AG08396 (cell line): ENCODE results near the gene NRXN3.

Source experiments
- DNase-seq: peaks from one replicate; pipeline ENCODE4 v3.0.0; 2012; ENCODE audit warnings: low spot score, mixed read lengths

Gene NRXN3

DNA sequence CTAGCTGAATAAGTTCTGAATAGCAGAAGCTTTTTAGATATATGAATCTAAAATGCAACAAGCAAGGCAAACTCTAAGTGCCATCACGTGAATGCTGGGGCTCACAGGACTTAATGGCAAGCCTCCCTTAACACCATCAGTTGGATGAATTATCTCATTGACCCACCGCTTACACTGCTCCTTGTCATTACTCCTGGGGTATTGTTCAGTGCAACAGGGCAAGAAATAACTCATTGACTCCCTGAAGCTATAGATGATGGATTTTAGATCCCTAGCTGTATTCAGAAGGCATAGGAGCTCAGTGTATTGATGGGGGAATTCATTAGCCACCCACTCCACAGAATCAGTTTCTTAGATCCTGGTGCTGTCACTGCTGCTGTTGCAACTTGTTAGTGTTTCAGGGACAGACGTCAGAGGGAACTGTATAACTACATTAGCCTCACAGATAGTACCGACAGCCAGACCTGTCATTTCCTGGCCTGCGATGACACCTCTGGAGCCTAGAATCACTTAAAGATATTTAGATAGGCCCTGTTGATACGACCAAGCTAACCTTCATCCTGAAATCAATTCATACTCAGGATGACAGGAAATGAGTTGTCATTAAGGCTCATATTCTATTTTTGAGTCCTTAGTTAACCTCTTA lies 1305.8 kb downstream of the NRXN3 start:
- DNase-seq: no peak

DNA sequence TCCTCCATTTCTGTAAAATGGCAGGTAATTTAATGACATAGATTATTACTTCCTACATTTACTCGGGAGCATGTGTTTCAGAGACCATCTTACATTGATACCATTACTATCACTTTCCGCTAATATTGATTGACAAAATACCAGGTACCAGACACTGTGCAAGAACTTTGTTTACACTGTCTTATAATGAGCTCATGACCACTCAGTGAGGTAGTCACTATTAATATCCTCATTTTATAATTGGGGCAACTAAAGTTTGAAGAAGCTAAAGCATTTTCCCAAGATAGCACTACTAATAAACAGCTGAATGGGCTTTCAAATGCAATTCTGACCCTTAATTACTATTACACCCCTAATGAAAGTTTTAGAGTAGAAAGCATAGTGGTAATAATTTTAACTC lies 1306.4 kb downstream of the NRXN3 start:
- no peak for DNase-seq

DNA sequence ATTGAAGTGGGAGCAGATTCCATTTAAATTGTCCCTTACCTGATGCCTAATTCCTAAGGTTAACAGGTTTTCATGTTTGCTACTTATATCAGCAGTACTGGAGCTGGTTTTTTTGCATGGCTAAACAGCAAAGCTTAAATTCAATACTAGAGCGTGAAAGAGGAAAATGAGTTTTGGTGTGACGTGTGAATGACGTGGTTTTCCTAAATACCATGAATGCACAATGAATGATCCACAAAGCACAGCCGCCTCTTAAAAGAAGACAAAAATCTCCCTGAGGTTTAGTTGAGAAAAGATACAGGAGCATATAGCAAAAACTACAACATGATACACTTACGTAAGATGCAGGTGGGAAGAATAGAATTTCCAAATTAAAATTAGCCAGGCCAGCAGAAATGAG lies 1310.0 kb downstream of the NRXN3 start:
- DNase-seq: no peak

DNA sequence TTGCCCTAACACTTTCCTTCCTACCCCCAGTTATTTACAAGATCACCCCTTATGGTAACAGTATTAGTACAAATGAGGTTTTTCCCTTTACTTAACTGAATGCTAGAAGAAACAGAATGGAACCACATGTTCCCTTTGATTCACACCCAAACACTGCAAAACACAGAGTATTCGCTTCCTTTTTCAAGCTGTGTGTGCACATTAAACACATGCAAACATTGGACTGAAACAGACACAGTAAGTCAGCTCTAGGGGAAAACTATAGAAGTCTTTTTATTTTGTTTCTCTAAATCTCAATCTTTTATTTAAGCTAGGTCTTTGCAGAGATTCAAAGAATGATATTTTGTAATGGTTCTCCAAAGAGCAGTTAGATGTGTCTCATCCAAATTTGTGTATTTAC lies 1312.7 kb downstream of the NRXN3 start:
- no peak for DNase-seq

DNA sequence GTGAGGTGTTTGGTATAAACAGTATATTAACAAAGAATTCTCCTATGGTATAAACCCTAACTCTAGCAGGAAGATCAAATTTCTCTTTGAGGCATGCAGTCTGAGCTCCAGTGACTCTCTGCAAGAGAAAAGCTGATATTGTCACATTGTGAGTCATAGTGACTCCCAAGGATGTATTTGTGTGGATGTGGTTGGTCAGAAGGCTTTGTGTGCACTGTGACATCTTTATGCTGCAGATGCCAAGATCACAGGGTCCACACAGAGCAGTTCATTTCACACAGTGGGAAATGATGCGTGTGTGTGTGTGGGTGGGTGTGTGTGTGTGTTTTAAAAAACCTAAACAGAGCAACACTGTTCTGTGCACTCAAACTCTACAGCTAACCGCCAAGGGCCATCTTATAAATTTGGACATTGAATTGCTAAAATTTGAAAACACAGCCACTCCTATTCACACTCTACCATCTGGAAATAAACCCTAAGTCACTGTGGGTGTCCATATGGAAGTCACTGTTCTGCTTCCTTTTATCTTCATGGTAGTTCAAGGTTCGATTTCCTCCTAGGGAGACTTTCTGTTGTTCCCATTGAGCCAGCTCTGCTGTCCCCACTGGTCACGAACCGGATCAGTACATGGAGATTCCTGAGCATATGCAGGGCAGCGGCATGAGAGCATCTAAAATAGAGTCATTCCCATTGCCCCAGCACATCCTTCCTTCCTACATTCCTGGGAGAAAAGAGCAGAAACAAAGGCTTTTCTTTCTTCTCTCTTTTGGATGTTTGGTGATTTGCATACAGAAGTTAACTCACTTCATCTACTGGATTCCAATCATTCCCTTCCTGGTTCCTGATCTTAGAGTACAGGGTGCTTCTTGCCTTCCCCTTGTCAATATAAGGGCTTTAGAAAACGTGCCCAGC lies 1313.6 kb downstream of the NRXN3 start:
- peak; percentile 39 for DNase-seq

DNA sequence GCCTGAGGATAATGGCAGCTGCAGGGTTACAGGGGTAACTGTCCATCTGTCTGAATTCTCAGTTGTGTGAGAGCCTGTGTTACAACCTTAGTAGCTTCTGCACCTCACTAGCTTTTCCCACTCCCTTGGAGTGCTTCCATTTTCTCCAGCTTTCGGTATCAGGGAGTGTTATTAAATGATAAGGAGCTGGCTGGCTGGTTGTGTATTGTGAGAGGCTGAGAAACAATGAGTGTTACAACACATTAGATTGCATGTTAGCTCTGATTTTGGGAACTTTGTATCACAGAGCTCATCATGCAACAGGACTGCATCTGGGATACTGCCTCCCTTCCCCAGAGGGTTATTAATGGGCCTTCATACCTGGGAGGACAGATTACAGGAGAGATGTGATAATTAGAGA lies 1317.5 kb downstream of the NRXN3 start:
- no peak for DNase-seq

DNA sequence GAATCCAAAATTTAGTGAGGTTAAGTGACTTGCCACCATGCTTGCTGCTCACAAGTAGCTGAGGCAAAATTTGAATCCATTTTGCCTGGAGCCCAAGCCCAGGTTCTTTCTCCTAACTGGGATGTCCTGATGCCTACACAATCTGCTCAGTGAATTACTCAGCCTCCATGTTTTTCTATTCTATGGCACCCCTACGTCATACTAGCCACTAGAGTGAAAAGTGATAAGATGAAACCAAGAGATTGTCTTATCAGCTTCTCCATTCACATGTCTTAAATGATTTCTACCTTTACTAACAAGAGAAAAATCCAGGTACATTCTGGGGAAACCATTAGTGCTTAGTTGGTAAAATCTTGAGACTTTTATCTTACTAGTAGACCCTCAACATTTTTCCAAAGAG lies 1321.0 kb downstream of the NRXN3 start:
- DNase-seq: no peak

DNA sequence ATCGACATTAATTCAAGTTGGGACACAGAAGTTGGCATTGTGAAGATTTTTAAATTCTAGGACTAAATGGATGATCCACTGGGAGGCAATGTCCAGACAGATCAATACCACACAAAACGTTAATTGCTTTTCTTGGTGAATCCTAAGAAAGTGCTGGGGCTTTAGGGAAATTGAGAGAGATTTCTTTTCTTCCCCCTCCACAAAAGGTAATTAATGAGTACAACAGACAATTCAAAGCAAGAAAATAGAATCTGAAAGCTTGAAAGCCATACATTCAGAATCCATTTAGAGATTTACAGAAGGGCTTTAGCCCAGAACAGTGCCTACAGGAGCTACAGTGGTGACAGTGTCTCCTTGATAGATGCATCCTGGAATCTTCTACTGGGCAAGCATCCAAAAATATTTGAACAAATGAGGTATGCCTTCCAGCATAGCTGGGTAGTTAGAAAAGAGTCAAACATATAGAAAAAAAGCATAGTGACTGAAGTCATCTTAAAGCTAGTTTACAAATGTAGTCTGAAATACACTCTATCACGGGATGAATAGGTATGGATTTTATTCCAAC lies 1323.0 kb downstream of the NRXN3 start:
- DNase-seq: no peak

DNA sequence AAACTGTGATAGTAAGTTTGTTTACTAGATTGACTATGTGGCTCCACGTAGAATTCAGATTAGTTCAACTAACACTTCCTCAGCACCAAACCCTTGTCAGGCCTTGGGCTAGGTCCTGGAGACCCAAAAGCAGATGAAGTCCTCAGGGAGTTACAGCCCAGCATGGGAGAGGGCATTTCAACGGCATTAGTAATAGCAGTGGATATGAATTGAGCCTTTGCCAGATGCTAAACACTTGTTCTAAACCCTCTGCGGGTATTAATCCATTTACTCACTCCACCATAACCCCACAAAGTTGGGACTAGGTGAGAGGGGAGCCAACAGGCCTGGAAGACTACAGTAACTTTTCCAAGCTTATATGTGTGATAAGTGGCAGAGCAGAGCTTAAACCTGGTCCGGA lies 1326.5 kb downstream of the NRXN3 start:
- DNase-seq: no peak

DNA sequence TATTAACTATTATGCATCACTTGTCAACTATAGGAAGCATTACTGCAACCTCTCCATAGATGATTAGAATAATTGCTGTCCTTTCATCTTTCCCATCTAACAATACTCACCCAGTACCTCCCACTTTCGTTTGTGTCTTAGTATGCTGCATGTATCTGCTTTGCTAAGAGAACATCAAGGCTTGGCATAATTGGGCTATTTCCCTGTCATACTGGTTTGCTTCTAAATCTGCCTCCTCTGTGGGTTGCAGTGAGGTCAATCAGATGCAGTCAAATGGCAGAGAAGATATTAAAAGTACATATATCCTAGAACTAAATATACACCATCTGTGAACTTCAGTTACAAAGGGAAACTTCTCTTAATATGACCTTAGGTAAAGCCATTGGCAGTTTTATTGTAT lies 1330.3 kb downstream of the NRXN3 start:
- DNase-seq: no peak

DNA sequence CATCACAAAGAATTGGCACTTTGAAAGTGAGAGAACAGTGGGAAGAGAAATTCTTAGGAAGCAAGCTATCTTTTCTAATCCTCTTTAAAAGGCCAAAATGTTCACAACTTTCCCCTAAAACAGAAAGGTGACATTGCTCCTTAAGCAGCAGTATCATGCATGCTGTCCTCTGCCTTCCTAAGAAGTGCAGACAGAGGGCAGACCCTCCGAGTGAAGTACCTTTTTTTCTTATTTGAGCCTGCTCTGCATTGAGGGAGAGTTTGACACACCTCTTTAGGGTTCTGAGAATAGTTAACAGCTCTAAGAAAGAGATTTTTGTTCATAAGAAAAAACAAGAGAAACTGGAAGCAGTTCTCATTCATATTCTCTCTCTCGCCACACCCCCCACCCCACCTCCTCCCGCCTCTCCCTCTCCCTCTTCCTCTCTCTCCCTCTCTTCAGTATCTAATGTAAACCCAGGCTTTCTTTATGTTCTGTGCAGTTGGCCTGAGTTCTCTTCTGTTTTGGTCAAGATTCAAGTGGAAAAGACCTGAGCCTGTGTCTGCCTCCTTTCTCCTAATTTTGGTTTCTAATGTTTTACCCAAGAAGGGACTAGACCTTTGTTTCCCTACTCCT lies 1332.1 kb downstream of the NRXN3 start:
- no peak for DNase-seq

DNA sequence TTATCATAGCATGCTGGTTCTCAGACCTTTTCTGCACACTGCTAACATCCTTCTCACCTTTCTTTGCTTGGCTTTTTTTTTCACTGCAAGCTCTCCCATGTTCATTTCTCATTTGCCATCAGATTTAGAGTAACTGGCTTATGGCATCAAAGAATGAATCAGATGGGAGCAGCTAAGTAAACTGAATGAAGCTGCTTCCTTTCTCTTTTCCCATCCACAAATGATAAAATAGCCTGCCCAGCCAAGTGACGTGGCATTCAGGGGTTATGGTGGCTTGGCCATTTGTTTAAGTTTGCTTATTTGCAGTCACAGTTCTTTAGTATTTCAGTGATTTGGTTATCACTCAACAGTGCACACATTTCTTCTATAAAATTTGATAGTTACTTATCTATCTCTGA lies 1332.6 kb downstream of the NRXN3 start:
- DNase-seq: no peak

DNA sequence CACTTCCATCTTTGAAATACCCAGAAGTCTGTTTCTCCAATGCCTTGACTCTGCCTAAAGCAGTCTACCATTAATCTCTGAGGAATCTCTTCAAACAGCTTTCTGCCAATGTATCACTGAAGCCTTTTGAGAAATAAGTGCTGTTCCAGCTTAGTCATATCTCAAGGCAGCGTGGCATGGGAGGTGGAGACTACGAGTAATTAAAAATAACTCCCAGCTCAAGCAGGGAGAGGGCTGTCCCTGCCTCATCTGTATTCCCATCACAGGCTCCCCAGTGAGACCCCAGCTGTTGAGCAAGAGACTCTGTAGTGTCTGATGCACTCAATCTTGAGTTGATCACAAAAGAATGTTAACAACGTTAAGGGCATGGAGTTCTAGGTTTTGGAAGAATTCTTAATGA lies 1340.5 kb downstream of the NRXN3 start:
- peak; percentile 9 for DNase-seq

DNA sequence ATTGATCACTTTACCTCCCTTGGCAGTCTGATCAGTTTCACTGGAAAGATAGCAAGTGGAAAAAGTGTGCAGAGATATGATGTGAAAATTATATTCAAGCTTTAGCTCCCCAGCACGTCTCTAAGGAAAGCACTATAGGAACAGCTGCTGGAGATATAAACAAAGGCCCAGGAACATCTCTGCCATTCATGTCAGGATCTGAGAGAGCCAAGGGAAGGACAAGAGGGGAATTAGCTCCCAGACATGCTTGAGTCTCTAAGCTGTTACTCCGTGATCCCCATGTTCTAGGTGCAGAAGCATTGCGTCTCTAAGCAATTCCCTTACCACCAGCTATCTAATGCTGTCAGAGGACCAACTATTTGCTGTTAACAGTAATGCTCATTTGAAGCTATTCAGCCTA lies 1341.0 kb downstream of the NRXN3 start:
- DNase-seq: no peak

DNA sequence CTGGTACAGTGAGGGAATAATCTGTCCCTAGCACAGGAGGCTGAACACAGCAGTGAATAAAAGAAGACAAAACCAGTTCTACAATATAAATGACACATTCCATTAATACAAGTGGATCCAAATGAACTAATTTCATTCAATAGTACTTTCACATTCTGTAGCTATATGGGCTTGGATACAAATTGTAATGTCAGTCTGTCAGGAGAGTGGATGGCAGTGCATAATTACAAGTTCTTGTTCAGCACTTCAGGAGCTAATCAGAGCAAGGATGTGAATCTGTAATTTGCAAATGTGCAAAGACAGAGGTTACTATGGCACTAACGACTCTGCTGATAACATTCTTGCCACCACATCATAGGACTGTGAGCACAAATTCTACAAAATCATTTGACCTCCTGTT lies 1343.3 kb downstream of the NRXN3 start:
- no peak for DNase-seq

DNA sequence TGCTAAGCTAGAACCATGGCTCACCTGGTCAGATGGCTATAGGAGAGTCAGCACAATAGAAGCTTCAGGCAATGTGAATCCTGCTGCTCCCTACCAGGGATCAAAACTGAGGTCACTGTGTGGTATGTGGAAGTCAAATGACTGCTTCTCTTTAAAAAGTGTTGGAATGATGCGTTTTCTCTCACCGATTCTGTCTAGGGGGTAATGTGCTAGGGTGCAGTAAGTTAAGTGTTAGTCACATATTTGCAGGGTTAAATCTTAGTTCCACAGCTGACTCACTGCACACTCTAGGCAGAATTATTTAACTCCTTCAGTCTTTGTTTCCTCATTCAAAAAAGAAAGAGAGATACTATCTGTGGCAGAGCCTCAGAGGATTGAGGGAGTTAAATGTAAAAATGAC lies 1344.5 kb downstream of the NRXN3 start:
- DNase-seq: no peak

DNA sequence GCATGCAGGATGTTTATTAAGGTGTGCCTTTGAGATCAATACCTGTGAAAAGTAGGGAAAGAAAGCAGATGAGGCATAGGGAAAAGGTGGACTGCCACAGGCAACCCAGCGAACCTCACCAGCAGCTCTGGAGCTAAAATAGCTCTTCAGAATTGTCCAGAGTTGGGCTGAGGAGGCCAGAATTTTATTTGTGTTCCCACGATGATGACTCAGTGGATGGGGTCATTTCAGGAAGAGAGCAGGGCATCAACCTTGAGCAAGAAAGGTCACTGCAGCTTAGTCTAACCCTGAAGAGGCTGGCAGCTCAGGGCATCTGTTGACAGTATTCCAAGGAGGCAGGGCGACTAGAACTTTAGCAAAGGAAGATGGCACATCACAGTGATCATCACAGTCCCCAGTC lies 1345.0 kb downstream of the NRXN3 start:
- DNase-seq: no peak

DNA sequence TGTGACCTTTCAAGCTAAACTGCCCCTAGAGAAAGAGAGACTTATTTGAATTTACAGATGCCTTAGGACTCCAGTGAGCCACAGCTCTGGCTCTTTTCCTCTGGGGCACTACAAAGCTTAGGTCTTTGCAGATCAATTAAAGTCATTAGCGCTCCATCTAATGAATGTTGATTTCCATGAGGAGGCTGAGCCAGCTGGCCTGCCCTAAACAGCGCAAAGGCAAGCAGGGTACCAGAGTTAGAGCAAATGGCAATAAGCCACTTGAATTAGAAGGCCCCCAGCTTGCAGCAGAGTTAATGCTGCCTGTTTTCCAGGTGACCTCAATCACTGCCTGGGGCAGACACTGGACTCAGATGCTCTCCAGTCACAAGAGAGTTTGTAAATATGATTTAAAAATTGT lies 1345.8 kb downstream of the NRXN3 start:
- no peak for DNase-seq

DNA sequence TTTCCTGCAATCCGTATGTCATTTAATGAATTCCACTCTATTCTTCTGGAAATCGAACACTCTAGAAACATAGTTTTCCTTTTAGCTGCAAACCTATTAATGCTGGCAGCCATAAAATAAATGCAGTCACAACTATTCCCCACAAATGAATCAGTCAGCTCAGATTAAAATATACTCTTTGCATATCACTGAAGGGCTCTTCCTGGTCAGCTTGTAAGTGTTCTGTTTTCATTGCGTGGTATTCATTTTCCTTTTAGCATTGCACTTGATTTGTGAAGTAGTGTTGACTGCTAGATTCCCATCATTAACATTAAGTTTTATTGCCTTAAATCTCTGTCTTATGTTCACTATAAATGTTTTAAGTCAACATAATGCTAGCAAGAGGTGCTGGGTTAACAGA lies 1355.2 kb downstream of the NRXN3 start:
- DNase-seq: no peak

DNA sequence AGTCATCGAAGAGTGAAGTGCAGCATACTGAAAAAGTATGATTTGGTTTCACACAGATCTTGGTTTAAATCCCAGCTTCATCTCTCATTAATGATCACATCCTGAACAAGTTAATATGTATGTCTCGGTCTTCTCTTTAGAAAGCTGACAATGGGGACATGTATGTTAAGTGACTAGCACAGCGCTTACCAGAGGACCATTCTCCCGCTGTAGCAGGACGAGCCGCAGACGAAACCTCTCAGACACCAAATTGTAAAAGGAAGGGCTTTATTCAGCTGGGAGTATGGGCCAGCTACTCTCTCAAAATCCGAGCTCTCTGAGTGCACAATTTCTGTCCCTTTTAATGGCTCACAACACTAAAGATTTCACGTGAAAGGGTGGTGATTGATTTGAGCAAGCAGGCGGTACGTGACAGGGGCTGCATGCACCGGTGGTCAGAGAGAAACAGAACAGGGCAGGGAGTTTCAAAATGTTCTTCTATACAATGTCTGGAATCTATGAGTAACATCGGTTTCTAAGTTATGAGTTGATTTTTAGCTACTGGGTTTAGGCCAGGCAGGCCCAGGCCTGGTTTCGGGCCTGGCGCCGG lies 1358.7 kb downstream of the NRXN3 start:
- no peak for DNase-seq

DNA sequence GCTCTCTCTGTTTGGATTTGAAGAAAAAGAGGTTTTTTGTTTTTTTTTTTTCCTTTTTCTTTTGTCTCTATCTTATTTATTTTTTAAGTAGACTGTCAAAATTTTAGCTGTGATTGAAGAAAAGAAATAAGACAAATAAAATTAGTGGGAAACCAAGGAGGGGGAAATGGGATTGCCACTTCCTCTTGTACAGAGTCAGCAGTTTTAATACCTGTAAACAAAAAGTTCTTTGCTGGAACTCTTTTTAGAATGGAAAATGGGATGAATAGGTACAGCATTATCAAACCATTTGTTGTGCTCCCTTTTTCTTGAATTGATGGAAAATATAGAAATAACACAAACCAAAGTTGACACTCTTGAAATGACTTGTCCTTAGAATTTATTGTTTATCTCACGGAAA lies 1360.4 kb downstream of the NRXN3 start:
- DNase-seq: no peak

DNA sequence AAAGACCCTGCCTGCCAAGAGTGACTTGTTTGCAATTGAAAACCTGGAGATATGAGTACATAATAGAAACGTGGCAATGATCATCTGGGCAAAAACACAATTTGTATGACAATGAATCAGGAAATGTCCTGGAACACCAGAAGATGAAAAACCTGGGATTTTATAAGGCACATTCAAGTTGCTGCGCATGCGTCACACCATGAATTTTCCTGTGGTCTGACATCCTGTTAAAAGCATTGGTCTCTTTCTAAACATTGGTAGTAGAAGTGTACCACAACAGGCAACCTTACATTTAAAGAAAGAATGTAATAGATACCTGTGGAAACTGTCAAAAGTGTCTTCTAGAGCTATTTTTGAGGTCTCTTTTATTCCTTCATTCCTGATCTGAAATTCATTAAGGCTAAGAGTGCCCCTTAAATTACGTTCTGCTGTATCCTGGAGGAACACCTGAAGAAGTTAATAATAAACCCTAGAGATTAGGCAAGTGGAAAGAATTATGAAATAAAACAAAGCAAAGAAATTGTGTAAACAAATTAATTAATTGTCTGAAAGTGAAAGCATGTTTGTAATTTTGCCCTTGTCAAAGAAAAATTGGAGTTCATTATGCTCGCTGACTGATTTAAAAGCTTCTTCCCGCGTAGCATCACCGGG lies 1364.7 kb downstream of the NRXN3 start:
- DNase-seq: no peak
